Calu3 (cell line): ENCODE results near the gene SFSWAP. TPM values are rescaled to one million over a fixed set of nuclear protein-coding genes. Genes with fewer than 3 reads are reported as not detected.

Source experiments
- BruUV-seq: library from RNA; stranded (reverse); fragments of 400-500 nt; replicated peaks from 2 replicates; lab custom pipeline; 2021; lab: Mats Ljungman, UMichigan
- CTCF ChIA-PET: fragments of 300-600 bp; sonication (Branson Sonifier 250); formaldehyde crosslinking; loops from one replicate; lab custom pipeline; 2022; ENCODE audit warnings: antibody characterized with exemption; lab: Charles Lee
- DNase-seq: peaks from one replicate; pipeline ENCODE4 v3.0.0; 2022
- H3K27ac Mint-ChIP-seq: one replicate; pipeline ENCODE4 v1.8.0; 2022; ENCODE audit warnings: mixed read lengths; ENCODE audit not compliant: unreplicated experiment
- H3K27me3 Mint-ChIP-seq: one replicate; pipeline ENCODE4 v1.8.0; 2022; ENCODE audit warnings: mixed read lengths; ENCODE audit not compliant: unreplicated experiment
- H3K36me3 Mint-ChIP-seq: one replicate; pipeline ENCODE4 v1.8.0; 2022; ENCODE audit warnings: mild to moderate bottlenecking, moderate library complexity, mixed read lengths; ENCODE audit not compliant: insufficient read depth, unreplicated experiment
- H3K4me1 Mint-ChIP-seq: one replicate; pipeline ENCODE4 v1.8.0; 2022; ENCODE audit warnings: mild to moderate bottlenecking, low read depth, mixed read lengths; ENCODE audit not compliant: unreplicated experiment
- H3K4me3 Mint-ChIP-seq: one replicate; pipeline ENCODE4 v1.8.0; 2022; ENCODE audit warnings: mild to moderate bottlenecking, low read depth, moderate library complexity, mixed read lengths; ENCODE audit not compliant: unreplicated experiment
- H3K9me3 Mint-ChIP-seq: one replicate; pipeline ENCODE4 v1.8.0; 2022; ENCODE audit warnings: low read depth, mixed read lengths; ENCODE audit not compliant: unreplicated experiment
- intact Hi-C: fragments of 100-400 bp; cut with micrococcal nuclease; formaldehyde crosslinking; loops from one replicate; pipeline ENCODE4 v1.10.0; 2022; ENCODE audit not compliant: unreplicated experiment
- total RNA-seq: library from RNA; stranded (reverse); gene quantifications from 2 replicates; pipeline ENCODE4 v1.2.3, GENCODE V29; 2022
- TF ChIP-seq, protein P1 (sequence below): fragments of 200-600 bp; IDR thresholded peaks from one replicate; pipeline ENCODE4 v1.8.0; 2022; ENCODE audit warnings: antibody characterized with exemption; ENCODE audit not compliant: unreplicated experiment

The SFSWAP gene
- total RNA-seq, 1 experiment from 2014 or later: 68.4 TPM

DNA sequence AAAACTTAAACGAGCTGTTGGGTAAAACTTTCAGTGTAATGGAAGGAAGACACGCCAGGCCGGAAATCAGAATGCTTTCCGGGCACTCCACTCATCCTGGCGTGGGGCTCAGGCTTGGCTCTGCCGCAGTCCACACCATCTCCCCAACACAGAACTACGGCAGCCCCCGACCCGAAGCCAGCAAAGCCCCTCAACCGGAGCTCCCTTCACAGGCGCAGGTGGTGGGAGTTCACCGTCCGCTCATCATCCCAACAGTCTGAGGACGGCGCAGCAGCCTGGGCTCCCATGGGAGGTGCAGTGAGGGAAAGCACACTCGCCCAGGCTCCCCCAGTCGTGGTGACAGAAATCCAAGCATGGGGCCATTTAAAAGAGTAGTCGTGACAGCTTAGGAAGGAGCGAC lies 106.4 kb downstream of the SFSWAP start:
- no TSS peak for BruUV-seq
- no peak overlapping the region for H3K4me3 Mint-ChIP-seq
- peaks cover 37% of the 10 kb centered on the region for H3K27me3 Mint-ChIP-seq
- H3K9me3 Mint-ChIP-seq: peaks cover 6% of the 10 kb centered on the region
- TF ChIP-seq, protein P1, sequence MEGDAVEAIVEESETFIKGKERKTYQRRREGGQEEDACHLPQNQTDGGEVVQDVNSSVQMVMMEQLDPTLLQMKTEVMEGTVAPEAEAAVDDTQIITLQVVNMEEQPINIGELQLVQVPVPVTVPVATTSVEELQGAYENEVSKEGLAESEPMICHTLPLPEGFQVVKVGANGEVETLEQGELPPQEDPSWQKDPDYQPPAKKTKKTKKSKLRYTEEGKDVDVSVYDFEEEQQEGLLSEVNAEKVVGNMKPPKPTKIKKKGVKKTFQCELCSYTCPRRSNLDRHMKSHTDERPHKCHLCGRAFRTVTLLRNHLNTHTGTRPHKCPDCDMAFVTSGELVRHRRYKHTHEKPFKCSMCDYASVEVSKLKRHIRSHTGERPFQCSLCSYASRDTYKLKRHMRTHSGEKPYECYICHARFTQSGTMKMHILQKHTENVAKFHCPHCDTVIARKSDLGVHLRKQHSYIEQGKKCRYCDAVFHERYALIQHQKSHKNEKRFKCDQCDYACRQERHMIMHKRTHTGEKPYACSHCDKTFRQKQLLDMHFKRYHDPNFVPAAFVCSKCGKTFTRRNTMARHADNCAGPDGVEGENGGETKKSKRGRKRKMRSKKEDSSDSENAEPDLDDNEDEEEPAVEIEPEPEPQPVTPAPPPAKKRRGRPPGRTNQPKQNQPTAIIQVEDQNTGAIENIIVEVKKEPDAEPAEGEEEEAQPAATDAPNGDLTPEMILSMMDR: no peak
- H3K27ac Mint-ChIP-seq: no peak overlapping the region
- H3K36me3 Mint-ChIP-seq: no peaks in the 10 kb centered on the region
- no peaks in the 10 kb centered on the region for H3K4me1 Mint-ChIP-seq
- CTCF ChIA-PET: no interaction called here
- DNase-seq: no peak
- intact Hi-C loops: no loop called here

- H3K9me3 Mint-ChIP-seq: no peaks in the 10 kb centered on the region
- H3K27me3 Mint-ChIP-seq: peaks cover 24% of the 10 kb centered on the region
- CTCF ChIA-PET: no interaction called here
- TF ChIP-seq, protein P1: no peak
- no peaks in the 10 kb centered on the region for H3K4me1 Mint-ChIP-seq
- H3K36me3 Mint-ChIP-seq: peaks cover 5% of the 10 kb centered on the region
- no peak overlapping the region for H3K4me3 Mint-ChIP-seq
- intact Hi-C loops: no loop called here
- no peak overlapping the region for H3K27ac Mint-ChIP-seq
- DNase-seq: no peak
- BruUV-seq: no TSS peak
These were observed 108.1 kb downstream of the SFSWAP start for GRCh38 chr12:131818821-131819585.

- intact Hi-C loops: loop anchor here (10.0 kb wide), 1 partner anchor 220 kb away; no protein-coding TSS in a partner anchor
- H3K9me3 Mint-ChIP-seq: no peaks in the 10 kb centered on the region
- no peak overlapping the region for H3K27ac Mint-ChIP-seq
- H3K27me3 Mint-ChIP-seq: peaks cover 45% of the 10 kb centered on the region
- CTCF ChIA-PET: no interaction called here
- H3K4me3 Mint-ChIP-seq: no peak overlapping the region
- no peak for DNase-seq
- no peaks in the 10 kb centered on the region for H3K4me1 Mint-ChIP-seq
- peaks cover 11% of the 10 kb centered on the region for H3K36me3 Mint-ChIP-seq
- TF ChIP-seq, protein P1: no peak
- no TSS peak for BruUV-seq
These were observed 113.6 kb downstream of the SFSWAP start for GRCh38 chr12:131824450-131824849.

DNA sequence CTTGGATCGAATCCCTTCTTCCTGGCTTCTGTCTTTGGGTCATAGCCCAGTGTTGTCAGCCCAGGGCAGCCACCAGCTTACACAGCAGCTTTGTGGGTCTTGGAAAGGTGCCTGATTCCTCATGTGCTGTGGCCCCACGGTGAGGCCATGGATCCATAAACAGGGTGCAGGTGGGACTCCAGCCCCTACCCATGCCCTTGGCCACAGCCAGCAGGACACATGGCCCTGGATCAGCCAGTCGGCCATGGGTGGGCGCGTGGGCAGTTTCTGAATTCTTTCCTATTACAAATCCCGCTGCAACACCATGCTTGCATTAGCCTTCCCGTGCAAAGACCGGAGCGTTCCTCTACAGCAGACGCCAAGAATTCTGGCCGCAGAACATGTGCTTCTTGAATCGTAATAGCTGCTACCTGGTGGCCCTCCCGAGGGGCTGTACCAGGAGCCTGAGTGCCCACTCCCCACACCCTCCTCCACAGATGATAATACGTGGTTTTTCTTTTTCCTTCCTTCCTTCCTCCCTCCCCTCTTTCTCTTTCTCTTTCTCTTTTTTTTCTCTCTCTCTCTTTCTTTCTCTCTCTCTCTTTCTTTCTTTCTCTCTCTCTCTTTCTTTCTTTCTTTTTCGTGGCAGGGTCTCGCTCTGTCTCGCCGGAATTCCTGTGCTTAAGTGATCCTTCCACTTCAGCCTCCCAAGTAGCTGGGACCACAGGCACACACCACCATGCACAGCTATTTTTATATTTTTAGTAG lies 114.4 kb downstream of the SFSWAP start:
- peaks cover 51% of the 10 kb centered on the region for H3K27me3 Mint-ChIP-seq
- H3K4me1 Mint-ChIP-seq: no peaks in the 10 kb centered on the region
- TF ChIP-seq, protein P1: no peak
- no peaks in the 10 kb centered on the region for H3K9me3 Mint-ChIP-seq
- CTCF ChIA-PET: interaction anchor here (0.7 kb wide), 3 partner anchors 53 to 201 kb away, joined by 3 to 11 read pairs (median 10); no protein-coding TSS in a partner anchor
- DNase-seq: no peak
- H3K27ac Mint-ChIP-seq: no peak overlapping the region
- peaks cover 13% of the 10 kb centered on the region for H3K36me3 Mint-ChIP-seq
- no peak overlapping the region for H3K4me3 Mint-ChIP-seq
- no TSS peak for BruUV-seq
- intact Hi-C loops: loop anchor here (10.0 kb wide), 1 partner anchor 221 kb away; no protein-coding TSS in a partner anchor
